ENCODE results near the gene NEDD4L.

The NEDD4L gene

GRCh38 chr18:58315041-58315440, 271.0 kb downstream of the NEDD4L start:
- Histone ChIP-seq H2BK15ac (ENCODE audit: low read length) (no peak overlapping the region), H3K14ac (ENCODE audit: low read length) (no peak overlapping the region), H3K27ac (replicated peaks; ENCODE audit: low read length) (no peak overlapping the region), H3K18ac (ENCODE audit: low read length) (no peak overlapping the region), H2BK120ac (ENCODE audit: low read depth, low read length) (no peak overlapping the region), H3K4me3 (ENCODE audit: low read length in 2 of 2) (no peak overlapping the region), H2AK5ac (ENCODE audit: low read depth, low read length) (no peak overlapping the region), H3K27me3 (ENCODE audit: control insufficient read depth in 3 of 3, insufficient read depth in 3 of 3, low read depth in 1 of 3, low read length in 3 of 3) (no peaks in the 10 kb centered on the region), H3K4ac (ENCODE audit: low read length) (no peak overlapping the region), H3K9ac (ENCODE audit: low read depth, low read length, poor library complexity) (no peak overlapping the region), H3K9me3 (replicated peaks in 1 of 2; ENCODE audit: control insufficient read depth in 2 of 2, insufficient read depth in 1 of 2, low read depth in 1 of 2, low read length in 2 of 2) (no peaks in the 10 kb centered on the region), H3K4me2 (ENCODE audit: insufficient read depth, low read length, poor library complexity, severe bottlenecking) (no peak overlapping the region), H3K79me1 (ENCODE audit: low read depth, low read length) (no peaks in the 10 kb centered on the region), H3K36me3 (replicated peaks in 1 of 2; ENCODE audit: control insufficient read depth in 2 of 2, insufficient read depth in 2 of 2, low read length in 2 of 2) (no peaks in the 10 kb centered on the region), H4K91ac (ENCODE audit: low read depth, low read length, poor library complexity) (no peak overlapping the region), H2BK12ac (ENCODE audit: low read length) (no peak overlapping the region), H3K23ac (ENCODE audit: low read depth, low read length, poor library complexity) (no peak overlapping the region), H2AFZ (ENCODE audit: low read length) (no peak overlapping the region), H2BK5ac (ENCODE audit: low read length) (no peak overlapping the region), H3K4me1 (ENCODE audit: control insufficient read depth in 2 of 2, insufficient read depth in 1 of 2, low read depth in 1 of 2, low read length in 2 of 2) (peaks cover 9 to 10% of the 10 kb centered on the region in 2 donors), H4K8ac (ENCODE audit: low read depth, low read length) (no peak overlapping the region)
- DNase-seq (ENCODE audit: low spot score): no peak
- WGBS, 2 donors (ENCODE audit: extremely low coverage in 2 of 2, insufficient read length in 2 of 2, insufficient replicate concordance in 1 of 2): no CpG with 5 or more reads among the region's 8 CpGs

- Histone ChIP-seq H2BK5ac (ENCODE audit: low read length) (no peak overlapping the region), H3K4me3 (ENCODE audit: low read length in 2 of 2) (no peak overlapping the region), H3K23ac (ENCODE audit: low read depth, low read length, poor library complexity) (no peak overlapping the region), H4K91ac (ENCODE audit: low read depth, low read length, poor library complexity) (no peak overlapping the region), H3K9me3 (replicated peaks in 1 of 2; ENCODE audit: control insufficient read depth in 2 of 2, insufficient read depth in 1 of 2, low read depth in 1 of 2, low read length in 2 of 2) (no peaks in the 10 kb centered on the region), H3K36me3 (replicated peaks in 1 of 2; ENCODE audit: control insufficient read depth in 2 of 2, insufficient read depth in 2 of 2, low read length in 2 of 2) (no peaks in the 10 kb centered on the region), H3K9ac (ENCODE audit: low read depth, low read length, poor library complexity) (no peak overlapping the region), H3K4me2 (ENCODE audit: insufficient read depth, low read length, poor library complexity, severe bottlenecking) (no peak overlapping the region), H3K14ac (ENCODE audit: low read length) (no peak overlapping the region), H2AK5ac (ENCODE audit: low read depth, low read length) (no peak overlapping the region), H2BK120ac (ENCODE audit: low read depth, low read length) (no peak overlapping the region), H3K27ac (replicated peaks; ENCODE audit: low read length) (no peak overlapping the region), H2AFZ (ENCODE audit: low read length) (no peak overlapping the region), H3K27me3 (ENCODE audit: control insufficient read depth in 3 of 3, insufficient read depth in 3 of 3, low read depth in 1 of 3, low read length in 3 of 3) (no peaks in the 10 kb centered on the region), H4K8ac (ENCODE audit: low read depth, low read length) (no peak overlapping the region), H2BK15ac (ENCODE audit: low read length) (no peak overlapping the region), H3K79me1 (ENCODE audit: low read depth, low read length) (no peaks in the 10 kb centered on the region), H3K18ac (ENCODE audit: low read length) (peak overlapping the region; percentile 17), H3K4me1 (ENCODE audit: control insufficient read depth in 2 of 2, insufficient read depth in 1 of 2, low read depth in 1 of 2, low read length in 2 of 2) (peaks cover 9 to 10% of the 10 kb centered on the region in 2 donors), H2BK12ac (ENCODE audit: low read length) (no peak overlapping the region), H3K4ac (ENCODE audit: low read length) (no peak overlapping the region)
- no peak for DNase-seq (ENCODE audit: low spot score)
- WGBS, 2 donors (ENCODE audit: extremely low coverage in 2 of 2, insufficient read length in 2 of 2, insufficient replicate concordance in 1 of 2): no CpG with 5 or more reads among the region's 15 CpGs
These were observed 271.8 kb downstream of the NEDD4L start for GRCh38 chr18:58315739-58316215.

- H3K27me3 ChIP-seq (ENCODE audit: control insufficient read depth in 3 of 3, insufficient read depth in 3 of 3, low read depth in 1 of 3, low read length in 3 of 3): no peaks in the 10 kb centered on the region
- H2BK120ac ChIP-seq (ENCODE audit: low read depth, low read length): no peak overlapping the region
- H3K18ac ChIP-seq (ENCODE audit: low read length): no peak overlapping the region
- no peak overlapping the region for H3K4me2 ChIP-seq (ENCODE audit: insufficient read depth, low read length, poor library complexity, severe bottlenecking)
- H3K4me1 ChIP-seq (ENCODE audit: control insufficient read depth in 2 of 2, insufficient read depth in 1 of 2, low read depth in 1 of 2, low read length in 2 of 2): peaks cover 9 to 10% of the 10 kb centered on the region in 2 donors
- no peak overlapping the region for H3K27ac ChIP-seq (replicated peaks; ENCODE audit: low read length)
- H3K4ac ChIP-seq (ENCODE audit: low read length): no peak overlapping the region
- WGBS, 2 donors (ENCODE audit: extremely low coverage in 2 of 2, insufficient read length in 2 of 2, insufficient replicate concordance in 1 of 2): no CpG with 5 or more reads among the region's 16 CpGs
- H3K23ac ChIP-seq (ENCODE audit: low read depth, low read length, poor library complexity): no peak overlapping the region
- H3K9ac ChIP-seq (ENCODE audit: low read depth, low read length, poor library complexity): no peak overlapping the region
- H2AFZ ChIP-seq (ENCODE audit: low read length): no peak overlapping the region
- no peaks in the 10 kb centered on the region for H3K36me3 ChIP-seq (replicated peaks in 1 of 2; ENCODE audit: control insufficient read depth in 2 of 2, insufficient read depth in 2 of 2, low read length in 2 of 2)
- no peak overlapping the region for H4K91ac ChIP-seq (ENCODE audit: low read depth, low read length, poor library complexity)
- H3K14ac ChIP-seq (ENCODE audit: low read length): no peak overlapping the region
- no peak overlapping the region for H2BK5ac ChIP-seq (ENCODE audit: low read length)
- H2BK12ac ChIP-seq (ENCODE audit: low read length): no peak overlapping the region
- H2AK5ac ChIP-seq (ENCODE audit: low read depth, low read length): no peak overlapping the region
- H4K8ac ChIP-seq (ENCODE audit: low read depth, low read length): no peak overlapping the region
- DNase-seq (ENCODE audit: low spot score): no peak
- H2BK15ac ChIP-seq (ENCODE audit: low read length): no peak overlapping the region
- no peaks in the 10 kb centered on the region for H3K9me3 ChIP-seq (replicated peaks in 1 of 2; ENCODE audit: control insufficient read depth in 2 of 2, insufficient read depth in 1 of 2, low read depth in 1 of 2, low read length in 2 of 2)
- H3K79me1 ChIP-seq (ENCODE audit: low read depth, low read length): no peaks in the 10 kb centered on the region
- no peak overlapping the region for H3K4me3 ChIP-seq (ENCODE audit: low read length in 2 of 2)
These were observed 272.6 kb downstream of the NEDD4L start for GRCh38 chr18:58316396-58317342.

GRCh38 chr18:58319719-58320118, 275.7 kb downstream of the NEDD4L start:
- H3K36me3 ChIP-seq (replicated peaks in 1 of 2; ENCODE audit: control insufficient read depth in 2 of 2, insufficient read depth in 2 of 2, low read length in 2 of 2): no peaks in the 10 kb centered on the region
- H4K91ac ChIP-seq (ENCODE audit: low read depth, low read length, poor library complexity): no peak overlapping the region
- no peak overlapping the region for H2BK15ac ChIP-seq (ENCODE audit: low read length)
- H3K27ac ChIP-seq (replicated peaks; ENCODE audit: low read length): no peak overlapping the region
- no CpG with 5 or more reads among the region's 2 CpGs for WGBS, 2 donors (ENCODE audit: extremely low coverage in 2 of 2, insufficient read length in 2 of 2, insufficient replicate concordance in 1 of 2)
- H3K14ac ChIP-seq (ENCODE audit: low read length): no peak overlapping the region
- no peak overlapping the region for H3K9ac ChIP-seq (ENCODE audit: low read depth, low read length, poor library complexity)
- no peak overlapping the region for H3K4me2 ChIP-seq (ENCODE audit: insufficient read depth, low read length, poor library complexity, severe bottlenecking)
- no peak overlapping the region for H3K4me3 ChIP-seq (ENCODE audit: low read length in 2 of 2)
- H3K9me3 ChIP-seq (replicated peaks in 1 of 2; ENCODE audit: control insufficient read depth in 2 of 2, insufficient read depth in 1 of 2, low read depth in 1 of 2, low read length in 2 of 2): no peaks in the 10 kb centered on the region
- H4K8ac ChIP-seq (ENCODE audit: low read depth, low read length): no peak overlapping the region
- no peaks in the 10 kb centered on the region for H3K79me1 ChIP-seq (ENCODE audit: low read depth, low read length)
- H3K18ac ChIP-seq (ENCODE audit: low read length): no peak overlapping the region
- H2BK12ac ChIP-seq (ENCODE audit: low read length): no peak overlapping the region
- H2BK120ac ChIP-seq (ENCODE audit: low read depth, low read length): no peak overlapping the region
- H2AFZ ChIP-seq (ENCODE audit: low read length): no peak overlapping the region
- DNase-seq (ENCODE audit: low spot score): no peak
- no peak overlapping the region for H2AK5ac ChIP-seq (ENCODE audit: low read depth, low read length)
- H3K4ac ChIP-seq (ENCODE audit: low read length): no peak overlapping the region
- H3K23ac ChIP-seq (ENCODE audit: low read depth, low read length, poor library complexity): no peak overlapping the region
- H2BK5ac ChIP-seq (ENCODE audit: low read length): no peak overlapping the region
- H3K27me3 ChIP-seq (ENCODE audit: control insufficient read depth in 3 of 3, insufficient read depth in 3 of 3, low read depth in 1 of 3, low read length in 3 of 3): no peaks in the 10 kb centered on the region
- H3K4me1 ChIP-seq (ENCODE audit: control insufficient read depth in 2 of 2, insufficient read depth in 1 of 2, low read depth in 1 of 2, low read length in 2 of 2): peaks cover 9 to 10% of the 10 kb centered on the region in 2 donors

Measured in neuronal stem cell (in vitro differentiated cells).